Activated CD4-positive, alpha-beta T cell treated with anti-CD3 and anti-CD28 coated beads, Interleukin-2, amount 10 ng/mL, durations not matched to agents 24 days and 14 days (primary cell): Measurements from ENCODE around the gene KCNF1. TPM values are rescaled to one million over a fixed set of nuclear protein-coding genes. Genes with fewer than 3 reads are reported as not detected.

Experiments
- DNase-seq: peaks from one replicate; pipeline ENCODE4 v3.0.0; 2022
- H3K27ac Mint-ChIP-seq: one replicate; pipeline ENCODE4 v1.8.0; 2022; ENCODE audit warnings: mild to moderate bottlenecking, mixed read lengths
- H3K27me3 Mint-ChIP-seq: one replicate; pipeline ENCODE4 v1.8.0; 2022; ENCODE audit warnings: mixed read lengths
- H3K36me3 Mint-ChIP-seq: one replicate; pipeline ENCODE4 v1.8.0; 2022; ENCODE audit warnings: low read depth, mild to moderate bottlenecking, mixed read lengths
- H3K4me1 Mint-ChIP-seq: one replicate; pipeline ENCODE4 v1.8.0; 2021; ENCODE audit warnings: mixed read lengths
- H3K4me3 Mint-ChIP-seq: one replicate; pipeline ENCODE4 v1.8.0; 2022; ENCODE audit warnings: mild to moderate bottlenecking, moderate library complexity, mixed read lengths
- H3K9me3 Mint-ChIP-seq: one replicate; pipeline ENCODE4 v1.8.0; 2021; ENCODE audit warnings: mixed read lengths
- intact Hi-C: fragments of 100-400 bp; cut with micrococcal nuclease; formaldehyde crosslinking; loops from one replicate; pipeline ENCODE4 v1.15.1; 2023
- total RNA-seq: library from RNA; stranded (reverse); gene quantifications from 2 replicates; pipeline ENCODE4 v1.2.3, GENCODE V29; 2022

The KCNF1 gene
- total RNA-seq, 1 donor from 2014 or later = not detected

DNA sequence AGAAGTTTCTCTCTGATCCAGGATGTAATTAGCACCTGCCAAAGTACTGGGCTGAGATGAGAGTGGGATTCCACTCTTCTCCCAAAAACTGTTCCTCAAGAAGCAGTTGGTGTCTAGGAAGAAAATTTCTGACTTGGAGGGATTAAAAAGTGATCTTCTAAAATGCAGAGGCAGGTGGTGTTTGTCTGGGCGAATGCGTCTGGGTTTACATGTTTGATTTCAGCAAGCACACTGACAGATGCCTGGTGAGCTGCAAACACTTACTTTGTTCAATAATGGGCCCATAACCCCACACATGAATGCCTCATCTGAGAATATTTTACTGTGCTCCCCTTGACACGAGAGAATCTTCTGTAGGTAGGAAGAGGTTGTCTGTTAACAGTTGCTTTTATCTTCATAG lies 24.3 kb upstream of the KCNF1 start:
- no peaks in the 10 kb centered on the region for H3K36me3 Mint-ChIP-seq
- intact Hi-C loops = no loop called here
- H3K4me1 Mint-ChIP-seq = peaks cover 2% of the 10 kb centered on the region
- no peak overlapping the region for H3K27ac Mint-ChIP-seq
- no peaks in the 10 kb centered on the region for H3K9me3 Mint-ChIP-seq
- peaks cover 6% of the 10 kb centered on the region for H3K27me3 Mint-ChIP-seq
- H3K4me3 Mint-ChIP-seq = no peak overlapping the region
- no peak for DNase-seq

DNA sequence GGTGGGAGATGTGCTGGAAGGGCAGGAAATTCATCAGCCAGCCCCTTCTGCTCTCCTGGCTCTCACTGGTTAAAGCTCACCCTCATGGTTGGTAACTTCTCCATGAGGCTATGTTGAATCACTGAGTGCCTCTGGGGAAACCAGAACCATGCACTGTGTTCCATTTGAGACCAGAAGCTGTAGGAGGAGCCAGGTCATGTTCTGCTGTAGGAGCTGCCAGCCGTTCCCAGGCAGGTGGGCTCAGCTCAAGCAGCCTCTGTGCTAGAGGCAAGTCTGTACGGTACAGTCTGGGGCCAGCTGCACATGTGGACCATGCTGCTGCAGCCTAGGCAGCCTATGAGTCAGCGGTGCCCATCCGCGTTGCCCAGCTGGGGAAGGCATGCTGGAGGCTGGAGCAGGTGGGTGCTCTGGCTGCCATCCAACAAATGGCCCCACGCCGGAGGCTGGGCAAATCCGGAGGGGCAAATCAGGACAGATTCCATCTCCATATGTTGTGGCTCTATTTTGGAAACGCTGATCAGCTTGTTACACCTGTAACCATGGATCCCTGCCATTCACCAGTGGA lies 22.0 kb upstream of the KCNF1 start:
- H3K27ac Mint-ChIP-seq = no peak overlapping the region
- H3K27me3 Mint-ChIP-seq = peaks cover 6% of the 10 kb centered on the region
- H3K4me3 Mint-ChIP-seq = no peak overlapping the region
- intact Hi-C loops = no loop called here
- no peaks in the 10 kb centered on the region for H3K4me1 Mint-ChIP-seq
- H3K9me3 Mint-ChIP-seq = no peaks in the 10 kb centered on the region
- DNase-seq = no peak
- H3K36me3 Mint-ChIP-seq = no peaks in the 10 kb centered on the region

DNA sequence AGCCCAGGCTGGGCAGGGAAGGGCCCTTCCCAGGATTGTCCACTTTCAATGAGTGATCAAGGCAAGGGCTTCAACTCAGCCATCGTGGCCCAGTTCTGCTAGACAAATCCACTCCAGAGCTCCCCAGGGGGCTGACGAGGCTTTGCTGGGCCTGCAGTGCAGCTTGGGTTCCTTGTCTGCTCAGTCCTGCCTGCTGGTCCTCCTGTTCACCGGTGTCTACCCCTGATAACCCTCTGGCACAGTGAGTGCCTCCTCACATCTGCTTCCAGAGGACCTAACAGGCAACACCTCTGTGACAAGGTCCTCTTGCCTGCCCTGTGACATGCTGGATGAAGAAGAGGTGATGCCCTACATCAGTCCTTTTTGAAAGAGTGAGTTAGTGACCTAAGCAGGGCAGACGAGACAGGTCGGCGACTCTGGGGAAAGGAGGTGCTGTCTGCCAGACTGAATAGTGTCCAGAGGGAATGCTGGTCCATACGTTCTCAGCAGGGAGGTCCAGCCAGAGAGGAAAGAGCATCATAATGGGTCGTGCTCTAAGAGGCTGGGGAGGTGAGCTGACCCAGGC lies 20.9 kb upstream of the KCNF1 start:
- Mint-ChIP-seq H3K4me3 (no peak overlapping the region), H3K4me1 (no peaks in the 10 kb centered on the region), H3K27me3 (peaks cover 8% of the 10 kb centered on the region), H3K9me3 (no peaks in the 10 kb centered on the region), H3K27ac (no peak overlapping the region), H3K36me3 (no peaks in the 10 kb centered on the region)
- DNase-seq = no peak
- intact Hi-C loops = no loop called here

DNA sequence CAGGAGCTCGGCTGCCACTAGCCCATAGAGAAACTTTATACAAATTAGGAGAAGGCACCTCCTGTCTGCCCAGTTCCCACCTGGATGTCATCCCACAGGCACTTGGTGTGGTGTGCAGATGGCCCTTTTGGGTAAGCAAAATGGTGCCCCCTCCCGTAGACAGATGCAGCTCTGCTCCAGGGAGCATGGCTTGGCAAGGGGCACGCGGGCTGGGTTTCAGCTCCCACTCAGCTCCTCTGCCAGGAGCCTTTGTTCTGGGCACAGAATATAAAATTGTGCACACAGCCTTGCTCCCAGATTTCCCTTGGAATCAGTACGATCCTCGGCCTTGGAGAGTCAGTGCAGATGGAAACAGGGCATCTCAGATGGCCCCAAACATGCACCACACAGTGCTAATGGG lies 20.3 kb upstream of the KCNF1 start:
- intact Hi-C loops = no loop called here
- Mint-ChIP-seq H3K9me3 (no peaks in the 10 kb centered on the region), H3K4me1 (no peaks in the 10 kb centered on the region), H3K27ac (no peak overlapping the region), H3K4me3 (no peak overlapping the region), H3K36me3 (no peaks in the 10 kb centered on the region), H3K27me3 (peaks cover 11% of the 10 kb centered on the region)
- no peak for DNase-seq

DNA sequence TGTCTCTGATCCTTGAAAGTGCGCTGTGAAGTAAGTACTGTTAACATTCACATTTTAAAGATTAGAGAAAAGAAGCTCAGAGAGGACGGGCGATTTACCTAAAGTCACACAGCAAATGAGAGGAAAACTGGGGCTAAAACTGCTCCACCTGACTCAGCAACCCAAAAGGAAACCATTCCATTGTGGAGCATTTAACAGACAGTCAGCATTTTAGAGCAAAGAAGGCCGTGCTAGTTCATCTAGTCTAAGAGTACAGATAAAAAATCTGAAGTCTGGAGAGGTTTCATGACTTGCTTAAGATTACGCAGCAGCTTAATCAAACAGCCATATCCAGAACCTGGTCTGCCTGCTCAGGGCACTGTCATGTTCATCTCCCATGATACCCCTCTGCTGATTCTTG lies 19.9 kb upstream of the KCNF1 start:
- H3K27ac Mint-ChIP-seq = no peak overlapping the region
- no peak for DNase-seq
- H3K4me3 Mint-ChIP-seq = no peak overlapping the region
- no peaks in the 10 kb centered on the region for H3K4me1 Mint-ChIP-seq
- intact Hi-C loops = no loop called here
- peaks cover 10% of the 10 kb centered on the region for H3K27me3 Mint-ChIP-seq
- H3K9me3 Mint-ChIP-seq = no peaks in the 10 kb centered on the region
- no peaks in the 10 kb centered on the region for H3K36me3 Mint-ChIP-seq

DNA sequence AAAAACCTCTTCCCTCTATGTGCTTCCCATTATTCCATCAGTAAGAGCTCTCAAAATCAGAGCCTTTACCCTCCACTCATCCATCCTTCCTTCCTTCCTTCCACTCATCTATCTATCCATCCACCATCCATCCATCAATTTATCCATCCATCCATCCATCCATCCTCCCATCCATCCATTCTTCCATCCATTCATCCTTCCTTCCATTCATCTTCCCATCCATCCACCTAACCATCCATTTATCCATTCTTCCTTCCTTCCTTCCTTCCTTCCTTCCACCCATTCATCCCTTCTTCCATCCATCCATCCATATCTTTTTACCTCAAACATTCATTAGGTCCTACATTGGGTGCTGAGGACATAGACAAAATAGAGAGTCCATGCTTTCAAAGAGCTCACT lies 19.4 kb upstream of the KCNF1 start:
- DNase-seq = no peak
- Mint-ChIP-seq H3K4me3 (no peak overlapping the region), H3K9me3 (no peaks in the 10 kb centered on the region), H3K27me3 (peaks cover 9% of the 10 kb centered on the region), H3K27ac (no peak overlapping the region), H3K4me1 (no peaks in the 10 kb centered on the region), H3K36me3 (no peaks in the 10 kb centered on the region)
- intact Hi-C loops = no loop called here

DNA sequence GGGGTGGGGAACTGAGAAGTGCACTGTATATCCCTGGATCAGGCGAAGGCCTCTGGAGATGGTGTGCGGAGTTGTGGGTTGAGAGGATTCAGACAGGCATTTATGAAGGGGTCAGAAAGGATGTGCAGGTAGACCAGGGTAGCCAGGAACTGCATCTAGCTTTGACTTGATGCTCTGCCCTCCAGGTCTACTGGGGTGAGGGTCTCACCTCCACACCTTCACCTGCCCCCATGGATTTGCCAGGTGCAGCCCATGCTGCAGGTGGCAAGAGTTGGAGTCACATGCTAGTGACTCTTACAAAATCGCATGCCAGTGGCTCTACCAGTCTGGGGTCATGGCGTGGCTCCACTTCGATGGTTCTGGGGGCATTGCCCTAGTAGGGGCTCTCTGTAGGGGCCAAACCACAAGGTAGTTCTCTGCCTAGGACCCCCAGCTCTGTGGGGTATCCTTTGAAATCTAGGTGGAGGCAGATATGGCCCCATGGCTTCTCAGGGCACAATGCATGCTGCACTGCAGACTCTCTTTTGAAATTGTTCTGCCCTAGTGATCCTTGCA lies 18.9 kb upstream of the KCNF1 start:
- no peak overlapping the region for H3K27ac Mint-ChIP-seq
- intact Hi-C loops = no loop called here
- H3K4me3 Mint-ChIP-seq = no peak overlapping the region

DNA sequence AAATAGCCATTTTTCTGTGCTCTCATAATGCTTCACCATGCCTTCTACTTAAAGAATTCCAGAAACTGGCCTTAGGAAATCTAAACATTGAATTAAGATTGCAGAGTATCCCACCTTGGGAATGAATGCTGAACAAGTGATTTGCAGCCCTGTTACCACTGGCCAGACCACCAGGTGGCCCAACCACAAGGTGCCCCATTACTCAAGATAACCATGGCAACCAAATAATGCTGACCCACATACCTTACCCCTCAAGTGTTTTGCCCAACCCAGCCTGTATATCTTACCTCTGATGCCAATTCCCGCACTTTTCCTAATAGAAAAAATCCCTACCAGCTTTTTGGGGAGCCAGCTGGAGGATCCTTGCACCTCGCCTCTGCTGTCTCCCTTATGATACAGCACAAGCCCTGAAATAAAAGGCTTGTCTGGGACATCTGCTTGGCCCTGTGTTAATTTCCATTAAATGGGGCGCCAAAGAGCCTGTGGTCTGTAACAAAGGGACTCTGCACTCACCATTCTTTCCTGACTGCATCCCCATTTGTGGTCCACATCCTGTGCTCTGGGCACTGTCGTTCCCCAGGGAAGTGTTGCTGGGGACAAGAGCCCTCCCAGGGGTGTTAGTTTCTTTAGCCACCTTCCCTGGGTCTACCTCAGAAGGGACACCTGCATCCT lies 17.3 kb upstream of the KCNF1 start:
- no peaks in the 10 kb centered on the region for H3K4me1 Mint-ChIP-seq
- intact Hi-C loops = no loop called here
- H3K36me3 Mint-ChIP-seq = no peaks in the 10 kb centered on the region
- H3K27me3 Mint-ChIP-seq = peaks cover 15% of the 10 kb centered on the region
- H3K27ac Mint-ChIP-seq = no peak overlapping the region
- no peaks in the 10 kb centered on the region for H3K9me3 Mint-ChIP-seq
- H3K4me3 Mint-ChIP-seq = no peak overlapping the region
- DNase-seq = no peak

More for the DNA sequence above, 18.9 kb upstream of the KCNF1 start:
- Mint-ChIP-seq H3K27me3 (peaks cover 9% of the 10 kb centered on the region), H3K36me3 (no peaks in the 10 kb centered on the region), H3K4me1 (no peaks in the 10 kb centered on the region), H3K9me3 (no peaks in the 10 kb centered on the region)
- DNase-seq = no peak

DNA sequence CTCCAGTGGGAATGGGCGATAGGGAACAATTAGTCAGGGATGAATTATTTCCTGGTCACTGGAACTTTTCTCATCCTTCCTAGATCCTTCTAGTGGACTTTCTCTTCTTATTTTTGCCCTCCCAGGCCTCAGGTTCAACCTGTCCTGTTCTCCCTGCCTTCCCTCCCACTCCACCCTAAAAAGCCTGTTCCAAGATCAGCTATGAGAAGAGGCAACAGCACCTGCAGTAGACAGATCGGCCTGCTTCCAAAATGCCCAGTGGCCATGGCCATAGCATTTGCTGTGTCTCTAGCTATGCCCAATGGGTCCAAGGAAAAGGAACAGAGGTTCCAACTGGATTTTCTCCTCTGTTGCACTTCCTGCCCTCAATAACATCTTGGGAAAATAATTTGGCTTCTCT lies 16.5 kb upstream of the KCNF1 start:
- H3K27ac Mint-ChIP-seq = no peak overlapping the region
- DNase-seq = no peak
- no peaks in the 10 kb centered on the region for H3K36me3 Mint-ChIP-seq
- no peaks in the 10 kb centered on the region for H3K9me3 Mint-ChIP-seq
- peaks cover 16% of the 10 kb centered on the region for H3K27me3 Mint-ChIP-seq
- intact Hi-C loops = no loop called here
- no peak overlapping the region for H3K4me3 Mint-ChIP-seq
- no peaks in the 10 kb centered on the region for H3K4me1 Mint-ChIP-seq

DNA sequence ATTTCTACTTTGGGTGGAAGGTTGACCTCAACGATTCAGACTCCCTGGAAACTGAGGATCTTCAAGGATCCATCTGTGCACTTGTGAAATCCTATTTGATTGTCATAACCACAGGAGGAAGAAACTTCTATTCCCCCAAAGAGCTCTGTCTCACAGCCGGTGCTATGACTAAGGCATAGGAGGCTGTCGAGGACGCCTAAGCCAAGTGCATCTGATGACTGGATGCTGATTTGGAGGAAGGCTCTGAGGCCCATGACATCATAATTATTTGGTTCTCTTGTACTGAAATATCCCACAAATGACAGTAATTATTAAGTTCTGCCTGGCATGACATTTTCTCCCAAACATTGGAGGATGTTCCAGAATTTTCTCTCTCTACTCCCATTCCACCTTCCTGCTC lies 13.8 kb upstream of the KCNF1 start:
- DNase-seq = no peak
- peaks cover 18% of the 10 kb centered on the region for H3K27me3 Mint-ChIP-seq
- no peaks in the 10 kb centered on the region for H3K9me3 Mint-ChIP-seq
- no peaks in the 10 kb centered on the region for H3K36me3 Mint-ChIP-seq
- intact Hi-C loops = no loop called here
- no peak overlapping the region for H3K27ac Mint-ChIP-seq
- H3K4me3 Mint-ChIP-seq = no peak overlapping the region
- H3K4me1 Mint-ChIP-seq = no peaks in the 10 kb centered on the region

DNA sequence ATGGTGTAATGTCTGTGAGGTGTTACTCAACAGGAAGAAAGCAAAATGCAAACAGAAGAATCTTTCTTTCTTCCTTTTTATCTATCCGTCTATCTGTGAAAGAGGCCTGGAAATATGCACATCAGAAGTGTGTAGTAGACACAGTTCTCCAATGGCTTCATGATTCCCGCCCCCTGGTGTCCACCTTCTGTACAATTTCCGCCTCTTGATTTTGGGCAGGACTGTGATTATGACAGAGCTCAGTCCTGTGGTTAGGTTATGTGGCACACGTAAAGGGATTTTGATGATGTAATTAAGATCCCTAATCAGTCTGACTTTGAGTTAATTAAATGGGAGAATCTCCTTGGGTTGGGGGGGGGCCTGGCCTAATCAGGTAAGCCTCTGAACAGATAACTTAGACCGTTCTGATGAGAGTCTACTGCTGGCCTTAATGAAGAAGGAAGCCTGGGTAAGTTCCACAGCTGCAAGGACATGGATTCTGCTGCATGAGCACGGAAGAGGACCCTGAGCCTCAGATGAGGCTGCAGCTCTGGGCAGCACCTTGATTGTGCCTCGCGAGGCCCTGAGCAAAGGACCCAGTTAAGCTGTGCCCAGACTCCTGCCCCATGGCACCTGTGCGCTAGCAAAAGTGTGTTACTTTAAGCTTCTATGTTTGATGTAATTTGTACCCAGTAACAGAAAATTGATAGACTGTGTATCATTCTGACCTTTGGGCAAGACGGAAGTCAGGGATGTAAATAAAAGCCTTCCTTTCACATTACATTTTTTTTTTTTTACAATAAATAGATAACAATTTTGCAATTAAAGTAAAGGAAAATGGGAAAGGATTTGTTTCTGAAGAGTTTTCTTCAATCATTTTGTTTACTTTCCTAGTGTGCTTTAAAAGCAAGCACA lies 11.3 kb upstream of the KCNF1 start:
- no peak for DNase-seq
- no peak overlapping the region for H3K27ac Mint-ChIP-seq
- H3K4me3 Mint-ChIP-seq = no peak overlapping the region

DNA sequence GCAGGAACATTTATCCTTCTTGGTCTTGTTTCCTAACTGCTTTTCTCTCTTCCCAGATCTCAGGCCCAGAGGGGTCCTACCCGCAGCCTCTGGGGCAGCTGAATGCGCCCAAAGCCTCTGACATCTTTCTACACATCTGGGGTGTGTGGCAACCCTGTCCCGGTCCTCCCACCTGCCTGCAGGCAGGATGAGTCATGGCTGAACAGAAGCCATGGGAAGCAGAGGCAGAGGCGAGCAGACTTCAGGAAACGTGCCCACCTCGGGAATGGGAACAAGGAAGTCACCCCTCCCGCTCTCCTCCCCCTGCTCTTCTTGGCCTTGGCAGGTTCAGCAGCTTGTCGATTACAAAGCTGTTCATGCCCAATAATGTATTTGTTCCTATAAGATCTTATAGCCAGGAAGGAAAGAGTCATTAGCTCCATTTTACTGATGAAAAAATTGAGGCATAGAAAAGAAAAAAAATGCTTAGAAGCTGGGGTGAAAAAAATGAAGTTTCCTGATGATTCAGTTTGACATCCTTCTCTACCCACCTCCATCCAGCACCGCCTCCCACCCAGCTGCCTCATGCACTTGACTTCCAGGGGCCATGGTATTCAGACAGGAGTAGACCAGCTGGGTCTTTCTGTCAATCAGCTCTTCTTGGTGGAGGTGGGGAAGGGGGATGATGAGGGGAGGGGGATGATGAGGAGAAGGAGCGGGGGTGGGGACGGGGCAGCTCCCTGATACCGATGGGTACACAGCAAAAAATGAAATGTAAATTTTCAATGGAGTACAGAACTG lies 10.4 kb upstream of the KCNF1 start:
- Mint-ChIP-seq H3K36me3 (no peaks in the 10 kb centered on the region), H3K4me3 (no peak overlapping the region), H3K27me3 (peaks cover 13% of the 10 kb centered on the region), H3K4me1 (no peaks in the 10 kb centered on the region), H3K9me3 (no peaks in the 10 kb centered on the region), H3K27ac (no peak overlapping the region)
- no peak for DNase-seq
- intact Hi-C loops = loop anchor here (5.0 kb wide), 1 partner anchor 64 kb away; no protein-coding TSS in a partner anchor

More for the DNA sequence above, 11.3 kb upstream of the KCNF1 start:
- no peaks in the 10 kb centered on the region for H3K36me3 Mint-ChIP-seq
- H3K9me3 Mint-ChIP-seq = no peaks in the 10 kb centered on the region
- intact Hi-C loops = loop anchor here (5.0 kb wide), 1 partner anchor 63 kb away; no protein-coding TSS in a partner anchor
- H3K4me1 Mint-ChIP-seq = no peaks in the 10 kb centered on the region
- H3K27me3 Mint-ChIP-seq = peaks cover 16% of the 10 kb centered on the region

DNA sequence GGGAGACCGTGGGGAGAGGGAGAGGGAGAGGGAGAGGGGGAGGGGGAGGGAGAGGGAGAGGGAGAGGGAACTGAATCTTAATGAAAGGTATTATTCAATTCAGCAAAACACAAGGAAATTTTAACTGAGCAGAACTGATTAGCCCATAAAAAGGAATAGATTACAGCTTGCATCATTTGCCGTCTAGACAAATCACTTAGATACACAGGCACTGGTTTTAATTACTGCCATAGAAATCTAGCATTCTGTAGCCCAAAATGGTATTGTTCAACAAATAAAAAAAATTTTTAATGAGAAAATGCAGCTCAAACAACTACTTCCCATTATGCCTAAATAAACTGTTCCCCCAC lies 7.9 kb upstream of the KCNF1 start:
- H3K4me1 Mint-ChIP-seq = no peaks in the 10 kb centered on the region
- intact Hi-C loops = loop anchor here (5.0 kb wide), 1 partner anchor 67 kb away; no protein-coding TSS in a partner anchor
- no peak for DNase-seq
- H3K9me3 Mint-ChIP-seq = no peaks in the 10 kb centered on the region
- H3K27me3 Mint-ChIP-seq = peaks cover 7% of the 10 kb centered on the region
- no peaks in the 10 kb centered on the region for H3K36me3 Mint-ChIP-seq
- H3K27ac Mint-ChIP-seq = no peak overlapping the region
- H3K4me3 Mint-ChIP-seq = no peak overlapping the region
